HG02571 (cell line): ENCODE data around the gene SETD2.

Experiments
- ATAC-seq: cut with Tn5 transposase; IDR thresholded peaks from one replicate; pipeline ENCODE4 v1.9.1; 2021; ENCODE audit warnings: mild to moderate bottlenecking, moderate library complexity; ENCODE audit not compliant: unreplicated experiment

SETD2 gene

GRCh38 chr3:46987743-46988401 lies 176.0 kb downstream of the SETD2 start:
- ATAC-seq: peak; percentile 45

GRCh38 chr3:46987319-46987742 lies 176.6 kb downstream of the SETD2 start:
- ATAC-seq: no peak

GRCh38 chr3:46986782-46987310 lies 177.1 kb downstream of the SETD2 start:
- no peak for ATAC-seq

- no peak for ATAC-seq
Measured at GRCh38 chr3:46986055-46986730, 177.7 kb downstream of the SETD2 start.

GRCh38 chr3:46985588-46985987 lies 178.3 kb downstream of the SETD2 start:
- ATAC-seq: no peak

- no peak for ATAC-seq
Measured at GRCh38 chr3:46984591-46985459, 179.1 kb downstream of the SETD2 start.

GRCh38 chr3:46982546-46982945 lies 181.4 kb downstream of the SETD2 start:
- no peak for ATAC-seq

GRCh38 chr3:46981932-46982471 lies 181.9 kb downstream of the SETD2 start:
- ATAC-seq: no peak

- ATAC-seq: peak; percentile 3
Measured at GRCh38 chr3:46979958-46980497, 183.9 kb downstream of the SETD2 start.

- ATAC-seq: peak; percentile 61
Measured at GRCh38 chr3:46978985-46979944, 184.6 kb downstream of the SETD2 start, which contains the start of gene NBEAL2. NBEAL2 (plus strand) TSS chr3:46979666; CDS start chr3:46979862, 196 bp downstream.

- no peak for ATAC-seq
Measured at GRCh38 chr3:46978381-46978780, 185.5 kb downstream of the SETD2 start.

- no peak for ATAC-seq
Measured at GRCh38 chr3:46977811-46978195, 186.1 kb downstream of the SETD2 start.

GRCh38 chr3:46976326-46977190 lies 187.4 kb downstream of the SETD2 start, which contains the start of gene CCDC12:
CCDC12 (minus strand) TSS chr3:46976745; CDS start chr3:46976732, 13 bp downstream.
- ATAC-seq: peak; percentile 64

GRCh38 chr3:46974421-46975171 lies 189.3 kb downstream of the SETD2 start:
- no peak for ATAC-seq

GRCh38 chr3:46972396-46972795 lies 191.5 kb downstream of the SETD2 start:
- ATAC-seq: no peak

GRCh38 chr3:46971742-46972141 lies 192.2 kb downstream of the SETD2 start:
- ATAC-seq: no peak

GRCh38 chr3:46971151-46971550 lies 192.8 kb downstream of the SETD2 start:
- ATAC-seq: no peak
